HG03354 (cell line): ENCODE measurements around the gene CALML4.
A peak's percentile ranks its signal among the peaks of the same experiment; 100 is the strongest.
"Not testable (repeated sequence)": the region's sequence is repeated elsewhere in the genome, so short reads cannot be mapped to it uniquely, and the experiment has no call there.

ENCODE experiments used
- ATAC-seq: cut with Tn5 transposase; IDR thresholded peaks from one replicate; pipeline ENCODE4 v1.9.1; 2021; ENCODE audit warnings: mild to moderate bottlenecking; ENCODE audit not compliant: unreplicated experiment, poor library complexity, severe bottlenecking

Gene CALML4, protein sequence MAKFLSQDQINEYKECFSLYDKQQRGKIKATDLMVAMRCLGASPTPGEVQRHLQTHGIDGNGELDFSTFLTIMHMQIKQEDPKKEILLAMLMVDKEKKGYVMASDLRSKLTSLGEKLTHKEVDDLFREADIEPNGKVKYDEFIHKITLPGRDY

DNA sequence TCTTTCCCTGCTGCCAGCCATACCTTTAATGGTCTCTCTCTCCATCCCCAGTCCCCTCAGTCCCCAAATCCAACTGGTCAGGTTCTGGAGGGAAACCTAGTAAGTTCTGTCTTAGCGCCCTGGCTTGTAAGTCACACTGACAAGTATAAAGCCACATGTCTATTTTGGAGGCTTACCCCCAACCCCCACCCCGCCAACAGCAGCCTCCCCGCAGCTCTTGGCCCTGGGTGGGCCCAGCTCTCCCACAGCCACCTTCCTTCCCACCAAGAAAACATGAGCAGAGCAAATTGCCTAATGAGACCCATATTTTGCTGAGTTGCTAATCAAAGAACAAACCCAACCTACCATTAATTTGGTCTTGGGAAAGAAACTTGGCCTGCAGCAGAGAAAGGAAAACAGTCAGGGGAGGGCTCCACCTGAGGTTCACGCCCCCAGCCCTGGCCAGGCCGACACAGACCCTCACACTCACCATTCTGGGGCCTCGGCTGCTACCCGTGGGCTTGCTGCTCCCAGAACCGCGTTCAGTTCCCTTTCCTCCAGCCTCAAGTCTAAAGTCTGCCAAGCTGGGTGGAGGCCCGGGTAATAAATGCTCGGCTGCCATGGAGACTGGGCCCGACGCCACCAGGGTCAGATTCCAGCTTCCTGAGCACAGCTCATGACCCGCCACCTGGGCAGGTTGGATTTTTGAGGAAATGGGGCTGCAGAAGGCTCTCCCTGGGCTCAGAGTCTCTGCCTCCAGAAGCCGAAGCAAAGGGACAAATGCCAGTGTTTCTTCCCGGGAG, at the start of gene CALML4:
Gene CALML4, minus strand, starts transcription at position 557 of the 782 bp plus-strand sequence. Its CDS starts 85 bp downstream, at position 472.
- no peak for ATAC-seq

DNA sequence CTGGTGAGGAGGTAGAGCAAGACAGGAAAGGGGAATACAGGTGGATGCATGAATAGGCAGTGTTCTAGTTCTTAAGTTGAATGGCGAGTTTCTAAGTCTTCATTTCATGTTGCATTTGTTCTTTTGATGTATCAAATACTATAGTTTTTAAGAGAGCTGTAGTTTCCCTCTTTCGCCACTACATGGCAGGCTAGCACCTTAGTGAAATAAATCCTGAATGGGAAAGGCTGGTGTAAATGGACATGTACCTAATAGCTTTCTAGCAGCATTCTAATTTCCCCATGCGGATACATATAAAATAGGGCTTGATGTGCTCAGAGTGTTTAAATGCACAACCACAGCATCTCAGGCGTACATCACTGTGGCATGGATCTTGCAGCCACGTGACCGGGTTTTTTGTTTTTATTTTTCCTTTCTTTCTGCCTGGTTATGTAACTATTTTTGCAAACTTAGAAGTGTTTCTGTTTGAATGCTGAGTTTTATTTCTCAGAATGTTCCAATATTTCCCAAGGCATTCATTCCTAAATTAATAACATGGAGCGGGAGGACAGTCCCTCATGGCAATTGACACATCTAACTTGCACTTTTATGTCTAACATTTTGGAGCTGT, 47.9 kb upstream of the CALML4 start:
- no peak for ATAC-seq

DNA sequence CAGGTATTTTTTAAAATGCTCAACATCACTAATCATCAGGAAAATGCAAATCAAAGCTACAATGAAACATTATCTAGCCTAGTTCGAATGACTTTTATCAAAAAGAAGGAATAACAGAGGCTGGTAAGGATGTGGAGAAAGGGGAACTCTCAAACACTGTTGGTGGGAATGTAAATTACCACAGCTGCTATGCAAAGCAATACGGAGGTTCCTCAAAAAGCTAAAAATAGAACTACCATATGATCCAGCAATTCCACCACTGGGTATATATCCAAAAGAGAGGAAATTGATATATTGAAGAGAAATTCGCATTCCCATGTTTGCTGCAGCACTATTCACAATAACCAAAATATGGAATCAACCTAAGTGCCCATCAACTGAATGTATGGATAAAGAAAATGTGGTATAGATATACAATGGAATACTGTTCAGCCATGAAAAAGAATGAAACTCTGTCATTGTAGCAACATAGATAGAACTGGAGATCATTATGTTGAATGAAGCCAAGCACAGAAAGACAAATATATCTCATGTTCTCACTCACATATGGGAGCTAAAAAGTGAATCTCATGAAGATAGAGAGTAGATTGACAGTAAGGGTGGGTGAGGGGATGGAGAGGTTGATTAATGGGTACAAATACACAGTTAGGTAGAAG, 44.1 kb upstream of the CALML4 start:
- no peak for ATAC-seq

DNA sequence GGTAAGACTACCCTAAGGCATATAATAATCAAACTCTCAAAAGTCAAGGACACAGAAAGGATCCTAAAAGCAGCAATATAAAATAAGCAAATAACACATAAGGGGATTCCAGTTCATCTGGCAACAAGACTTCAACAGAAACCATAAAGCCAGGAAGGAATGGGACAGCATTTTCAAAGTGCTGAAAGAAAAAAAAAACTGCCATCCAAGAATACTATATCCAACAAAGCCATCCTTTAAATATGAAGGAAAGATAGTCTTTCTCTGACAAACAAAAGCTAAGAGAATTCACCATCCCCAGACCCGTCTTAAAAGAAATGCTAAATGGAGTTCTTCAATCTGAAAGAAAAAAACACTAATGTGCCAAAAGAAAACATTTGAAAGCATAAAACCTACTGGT, 39.1 kb upstream of the CALML4 start:
- ATAC-seq, result no peak

DNA sequence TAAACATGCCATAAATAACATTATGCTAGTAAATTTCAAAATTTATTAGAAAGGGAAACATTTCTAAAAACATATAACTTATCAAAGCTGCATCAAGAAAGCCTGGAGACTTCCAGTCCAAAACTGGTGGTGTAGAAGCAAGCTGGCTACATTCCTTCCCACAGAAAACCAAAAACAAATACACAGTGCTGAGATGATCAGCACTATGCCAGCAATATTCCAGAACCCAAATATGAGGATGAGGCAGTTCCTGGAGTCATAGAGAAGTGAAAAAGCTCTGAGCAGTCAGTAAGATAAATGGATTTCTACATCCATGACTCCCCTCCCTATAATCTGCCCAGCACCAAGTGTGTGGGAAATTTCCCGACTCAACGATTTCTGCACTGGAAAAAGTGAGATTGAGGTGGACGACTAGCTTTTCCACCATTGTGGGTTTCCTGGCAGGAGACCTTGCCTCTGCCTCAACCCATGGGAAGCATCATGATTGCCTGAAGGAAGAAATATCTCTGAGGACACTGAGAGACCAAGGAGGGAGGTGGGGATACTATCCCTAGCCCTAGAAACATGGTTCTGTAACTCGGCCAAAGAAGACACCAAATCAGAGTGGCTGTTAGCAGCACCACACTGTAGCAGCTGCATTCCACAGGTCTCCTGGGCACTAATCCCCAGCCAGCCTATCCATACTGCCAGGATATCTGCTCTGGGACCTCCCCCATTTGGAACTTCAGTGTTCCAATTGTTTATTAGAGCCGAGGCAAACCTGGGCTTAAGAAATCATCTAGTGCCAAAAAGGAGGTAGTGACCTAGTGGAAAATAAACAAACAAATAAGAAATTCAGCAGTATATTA, 36.2 kb upstream of the CALML4 start:
- ATAC-seq, result no peak

DNA sequence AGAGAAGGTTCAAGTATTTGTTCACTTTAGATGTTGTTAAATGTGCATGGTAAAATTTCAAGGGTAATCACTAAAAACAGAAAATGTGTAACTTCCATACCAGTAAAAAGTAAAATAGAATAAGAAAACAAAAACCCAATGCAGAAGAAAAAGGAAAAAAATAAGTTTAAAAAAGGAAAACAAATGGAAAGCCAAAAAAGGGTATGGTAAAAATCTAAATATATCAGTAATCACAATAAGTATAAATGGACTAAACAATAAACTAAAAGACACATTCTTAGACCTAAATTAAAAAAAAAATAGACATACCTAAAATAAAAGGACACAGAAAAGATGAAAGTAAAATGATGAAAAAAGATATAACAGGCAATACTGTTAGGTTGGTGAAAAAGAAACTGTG, 33.9 kb upstream of the CALML4 start:
- no peak for ATAC-seq

DNA sequence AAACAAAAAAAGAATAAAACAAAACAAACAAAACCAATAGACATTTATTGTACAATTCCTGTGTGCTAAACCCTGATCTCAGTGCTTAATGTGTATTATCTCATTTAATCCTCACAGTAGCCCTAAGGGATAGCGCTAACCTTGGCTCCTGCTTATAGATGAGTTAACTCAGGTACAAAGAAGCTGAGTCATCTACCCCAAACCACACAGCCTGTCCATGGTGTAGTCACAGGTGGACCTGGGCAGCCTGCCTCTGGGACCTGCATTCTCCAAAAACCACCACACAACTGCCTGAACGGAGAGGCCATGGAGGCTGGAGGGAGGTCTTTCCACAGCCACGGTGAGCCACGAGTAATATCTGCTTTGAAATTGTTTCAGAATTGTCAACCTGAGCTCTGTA, 29.9 kb upstream of the CALML4 start:
- no peak for ATAC-seq

DNA sequence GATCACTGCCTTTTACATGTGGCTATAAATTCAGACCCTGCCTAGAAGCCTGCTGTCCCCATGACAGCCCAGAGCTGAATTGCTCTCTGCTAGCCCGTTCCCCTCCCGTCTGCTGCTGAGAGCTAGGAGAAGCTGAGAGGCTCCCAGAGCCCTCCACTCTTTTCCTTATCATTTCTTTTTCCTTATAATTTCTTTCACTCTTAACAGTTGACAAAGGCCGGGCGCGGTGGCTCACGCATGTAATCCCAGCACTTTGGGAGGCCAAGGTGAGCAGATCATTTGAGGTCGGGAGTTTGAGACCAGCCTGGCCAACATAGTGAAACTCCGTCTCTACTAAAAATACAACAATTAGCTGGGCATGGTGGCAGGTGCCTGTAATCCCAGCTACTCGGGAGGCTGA, 29.4 kb upstream of the CALML4 start:
- not testable (repeated sequence) for ATAC-seq

DNA sequence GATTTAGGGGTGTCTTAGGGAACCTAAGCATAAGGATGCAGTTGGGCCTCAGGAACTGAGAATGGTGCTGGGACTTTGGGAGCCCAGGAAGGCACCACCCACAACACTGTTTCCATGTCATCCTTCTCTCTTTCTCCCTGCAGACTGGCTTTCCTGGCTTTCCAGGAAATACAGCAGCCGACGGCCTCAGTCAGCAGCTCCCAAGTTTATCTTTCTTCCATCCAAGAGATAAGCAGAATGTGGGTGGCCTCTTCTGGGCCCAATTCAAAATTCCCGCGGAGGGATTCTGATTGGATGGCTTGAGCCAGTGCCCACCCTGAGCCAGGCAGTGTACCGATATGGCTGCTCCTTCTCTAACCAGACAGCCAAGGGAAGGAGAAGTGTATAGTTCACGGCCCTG, 28.9 kb upstream of the CALML4 start:
- no peak for ATAC-seq

DNA sequence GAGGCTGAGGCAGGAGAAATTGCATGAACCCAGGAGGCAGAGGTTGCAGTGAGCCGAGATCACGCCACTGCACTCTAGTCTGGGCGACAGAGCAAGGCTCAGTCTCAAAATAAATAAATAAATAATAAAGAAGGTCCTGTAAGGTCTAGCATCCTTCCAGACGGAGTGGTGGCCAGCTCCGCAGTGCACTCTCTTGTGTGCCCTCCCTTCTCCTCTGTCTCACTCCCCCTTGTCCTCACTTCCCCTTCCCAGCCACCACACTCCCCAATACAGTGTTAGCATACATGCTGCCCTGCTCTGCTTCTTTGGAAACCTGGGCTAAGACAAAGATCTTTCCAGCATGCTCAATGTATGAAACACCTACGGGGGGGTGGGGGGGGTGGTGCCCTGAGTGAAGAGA, 27.8 kb upstream of the CALML4 start:
- ATAC-seq, result no peak

DNA sequence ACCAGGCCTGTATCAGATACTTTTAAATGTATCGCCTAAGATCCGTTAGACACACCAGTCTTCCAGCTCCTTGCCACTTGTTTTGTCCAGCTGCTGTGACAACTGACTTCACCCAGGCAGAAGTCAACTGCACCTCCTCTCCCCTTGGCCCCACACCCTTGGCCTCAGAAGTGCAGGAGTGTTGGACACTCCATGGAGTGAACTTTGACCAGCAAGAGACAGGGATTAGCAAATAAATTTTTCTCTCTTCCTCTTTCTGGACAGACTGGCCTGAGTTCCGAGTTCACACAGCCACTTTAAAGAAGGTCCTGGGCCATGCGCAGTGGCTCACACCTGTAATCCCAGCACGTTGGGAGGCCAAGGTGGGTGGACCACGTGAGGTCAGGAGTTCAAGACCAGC, 27.3 kb upstream of the CALML4 start:
- ATAC-seq, result no peak

DNA sequence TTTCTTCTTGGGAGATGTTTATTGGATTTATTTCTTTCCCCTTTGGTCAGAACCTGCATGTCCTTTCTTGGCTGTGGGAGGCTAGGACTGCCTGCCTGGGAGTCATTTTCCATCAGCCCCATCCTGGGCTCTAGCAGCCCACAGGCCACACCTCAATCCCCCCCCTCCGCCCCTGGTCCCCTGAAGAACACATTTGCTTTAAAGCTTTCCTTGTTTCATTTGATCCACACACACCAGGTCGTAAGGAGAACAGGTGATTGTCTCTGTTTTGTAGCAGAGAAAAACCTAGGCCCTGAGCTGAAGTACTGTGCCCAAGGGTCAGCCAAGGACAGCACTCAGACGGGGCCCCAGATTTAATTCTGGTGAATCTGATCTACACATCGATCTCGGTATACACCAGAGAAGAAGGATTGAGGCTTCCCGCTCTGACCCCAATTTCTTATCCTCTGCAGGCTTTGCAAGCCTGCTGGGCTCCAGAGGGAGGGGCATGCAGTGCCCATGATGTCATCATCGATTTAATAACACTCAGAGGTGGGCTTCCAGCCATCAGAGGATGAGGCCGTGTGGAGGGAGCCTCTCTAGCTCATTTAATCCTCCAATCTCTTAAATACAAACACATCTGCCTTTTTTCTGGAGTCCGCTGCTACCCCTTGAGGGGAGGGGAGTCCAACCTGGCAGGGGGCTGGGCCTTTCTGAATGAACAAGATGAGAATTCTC, 26.1 kb upstream of the CALML4 start:
- ATAC-seq, result no peak

DNA sequence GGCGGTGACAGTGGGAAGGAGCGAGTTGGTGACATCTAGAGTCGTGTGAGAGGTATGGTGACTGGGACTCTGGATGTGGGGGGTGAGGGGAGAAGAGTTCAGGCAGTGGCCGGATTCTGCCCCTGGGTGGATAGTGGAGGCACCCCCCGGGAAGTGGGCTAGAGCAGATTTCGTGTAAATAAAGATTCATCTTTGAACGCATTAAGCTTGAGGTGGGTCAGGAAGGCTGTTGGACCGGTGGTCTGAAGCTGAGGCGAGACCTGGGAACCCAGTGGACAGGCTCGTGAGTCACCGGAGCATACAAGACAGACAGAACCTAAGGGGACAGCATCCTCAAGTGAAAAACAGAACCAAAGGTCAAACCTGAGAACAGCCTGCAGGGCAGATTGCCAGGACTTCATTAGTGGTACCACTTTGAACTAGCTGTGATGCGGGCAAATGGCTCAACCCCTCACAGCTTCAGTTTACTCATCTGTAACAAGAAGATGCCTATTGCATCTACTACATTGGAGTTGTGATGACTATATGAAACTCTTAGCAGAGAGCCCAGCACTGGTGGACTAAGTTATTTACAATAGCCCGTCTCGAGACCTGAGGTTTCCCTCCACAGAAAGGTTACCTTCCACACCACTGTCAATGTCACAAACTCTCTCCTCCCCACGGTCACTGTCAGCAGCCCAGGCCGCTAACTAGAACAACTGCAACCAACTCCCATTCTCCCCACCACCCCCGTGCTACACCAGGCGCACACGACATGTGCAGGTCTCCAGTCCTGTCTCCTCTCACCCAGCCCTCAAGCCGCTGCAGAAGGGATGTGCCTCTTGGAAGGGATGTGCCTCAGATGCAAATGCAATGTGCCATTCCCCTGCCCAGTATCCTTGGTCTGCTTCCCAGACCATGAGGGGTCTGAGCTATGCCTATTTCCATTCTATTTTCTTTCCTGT, 25.3 kb upstream of the CALML4 start:
- ATAC-seq, result no peak

DNA sequence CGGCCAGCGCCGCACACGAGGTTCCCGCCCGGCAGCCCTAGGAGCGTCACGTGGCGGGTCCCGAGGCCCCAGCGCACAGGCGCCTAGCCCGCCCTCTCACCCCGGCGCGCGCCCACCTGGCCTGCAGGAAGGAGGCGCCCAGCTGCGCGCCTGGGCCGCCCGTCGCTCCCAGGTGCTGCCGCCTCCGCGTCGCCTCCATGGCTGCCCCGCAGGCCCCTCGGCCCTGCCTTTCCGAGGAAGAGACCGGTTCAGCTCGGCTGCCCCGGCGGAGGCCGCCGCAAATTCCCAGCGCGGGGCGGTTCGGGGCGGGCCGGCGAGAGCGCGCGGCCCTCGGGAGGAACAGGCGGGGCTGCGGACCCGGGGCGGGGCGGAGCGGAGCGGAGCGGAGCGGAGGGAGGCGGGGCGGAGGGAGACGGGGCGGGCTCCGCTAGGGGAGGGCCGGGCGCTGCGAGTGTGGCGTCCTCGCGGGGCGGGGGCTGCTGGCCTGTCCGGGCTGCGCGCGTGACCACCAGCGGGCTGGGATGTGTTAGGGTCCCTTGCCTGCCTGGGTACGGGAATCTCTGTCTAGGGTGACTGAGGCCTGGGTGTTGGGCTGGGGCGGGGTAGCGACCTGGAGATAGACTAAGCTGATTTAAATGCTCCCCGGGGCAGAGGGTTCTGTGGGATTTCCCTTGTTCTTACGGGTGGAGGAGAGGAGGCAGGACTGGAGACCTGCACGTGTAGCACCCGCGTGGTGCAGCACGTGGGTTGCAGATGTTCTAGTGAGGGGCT, 24.4 kb upstream of the CALML4 start, which contains the start of gene CLN6:
Gene CLN6, minus strand, starts transcription at position 343 of the 771 bp plus-strand sequence. Its CDS starts 144 bp downstream, at position 199.
- ATAC-seq, result peak; percentile 82

DNA sequence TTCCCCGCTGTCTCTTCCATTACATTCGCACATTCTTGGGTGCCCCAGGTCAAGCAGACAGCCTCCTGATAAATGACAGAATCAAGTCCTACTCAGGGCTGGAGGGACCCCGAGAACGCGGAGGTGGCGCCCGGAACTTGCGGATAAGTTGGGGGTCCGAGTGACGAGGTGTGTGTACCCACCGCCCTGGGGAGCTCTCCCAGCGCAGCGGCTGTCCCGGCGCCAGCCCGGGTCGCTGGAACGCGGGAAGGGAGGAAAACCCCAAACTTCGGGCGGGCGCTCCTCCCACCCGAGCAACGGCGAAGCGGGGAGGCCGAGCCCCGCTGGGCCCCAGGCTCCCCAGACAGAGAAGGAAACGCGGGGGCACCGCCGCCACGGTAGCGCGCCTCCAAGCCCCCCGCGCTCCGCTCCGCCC, 23.8 kb upstream of the CALML4 start:
- ATAC-seq, result no peak

DNA sequence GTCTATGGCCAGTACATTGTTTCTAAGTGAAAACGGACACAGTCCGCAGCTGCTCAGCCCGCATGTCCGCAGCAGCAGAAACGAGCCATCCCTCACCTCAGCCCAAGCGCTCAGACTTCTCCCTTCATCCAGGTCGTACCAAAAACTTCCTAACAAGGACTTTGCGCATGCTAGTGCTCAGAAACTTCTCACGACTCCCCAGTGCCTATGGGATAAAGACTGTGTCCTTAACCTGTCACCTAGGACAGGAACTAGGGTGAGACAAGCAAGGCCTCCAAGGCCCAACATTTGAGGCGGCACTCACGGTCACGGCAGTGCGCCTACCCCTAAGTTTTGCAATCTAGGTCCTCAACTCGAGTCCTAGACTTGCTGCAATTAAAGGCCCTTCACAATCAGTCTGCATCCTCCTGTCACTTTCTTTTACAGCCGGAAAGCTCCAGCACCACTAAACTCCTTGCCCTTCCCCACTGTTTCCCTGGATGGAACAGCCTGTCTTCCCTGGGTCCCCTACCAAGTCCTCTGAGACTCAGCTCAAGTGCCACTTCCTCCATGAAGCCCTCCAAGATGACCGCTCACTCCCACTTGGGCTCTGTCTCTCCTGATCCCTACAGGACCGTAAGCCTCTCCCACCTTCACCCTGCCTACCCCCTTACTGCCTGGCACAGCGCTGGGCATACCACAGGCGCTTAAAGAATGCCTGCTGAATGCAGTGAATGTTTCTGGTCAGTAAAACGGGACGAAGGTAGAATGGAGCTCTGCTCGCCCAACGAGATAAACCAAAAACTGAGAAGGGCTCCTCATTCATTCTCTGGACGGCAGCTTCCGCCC, 23.2 kb upstream of the CALML4 start:
- no peak for ATAC-seq
